GM19397 (cell line): Measurements from ENCODE around the gene AKT1S1.
"Not testable (repeated sequence)": the region's sequence is repeated elsewhere in the genome, so short reads cannot be mapped to it uniquely, and the experiment has no call there.

ENCODE experiments used
- ATAC-seq: cut with Tn5 transposase; IDR thresholded peaks from one replicate; pipeline ENCODE4 v1.9.1; 2021; ENCODE audit warnings: mild to moderate bottlenecking, moderate library complexity; ENCODE audit not compliant: unreplicated experiment

Gene AKT1S1

GRCh38 chr19:49840321-49840720 lies 36.8 kb downstream of the AKT1S1 start:
- ATAC-seq: no peak

- no peak for ATAC-seq
These were observed 37.4 kb downstream of the AKT1S1 start for GRCh38 chr19:49839713-49840112.

GRCh38 chr19:49838885-49839588 lies 38.1 kb downstream of the AKT1S1 start:
- no peak for ATAC-seq

GRCh38 chr19:49837425-49837824 lies 39.7 kb downstream of the AKT1S1 start:
- no peak for ATAC-seq

GRCh38 chr19:49837009-49837310 lies 40.2 kb downstream of the AKT1S1 start:
- ATAC-seq: no peak

GRCh38 chr19:49836176-49837008 lies 40.8 kb downstream of the AKT1S1 start:
- ATAC-seq: no peak

GRCh38 chr19:49835562-49835961 lies 41.6 kb downstream of the AKT1S1 start:
- ATAC-seq: no peak

GRCh38 chr19:49833599-49833998 lies 43.6 kb downstream of the AKT1S1 start:
- no peak for ATAC-seq

GRCh38 chr19:49832556-49832955 lies 44.6 kb downstream of the AKT1S1 start:
- ATAC-seq: no peak

GRCh38 chr19:49831592-49831991 lies 45.6 kb downstream of the AKT1S1 start:
- ATAC-seq: no peak

- ATAC-seq: no peak
These were observed 46.4 kb downstream of the AKT1S1 start for GRCh38 chr19:49830766-49831165.

- ATAC-seq: no peak
These were observed 47.4 kb downstream of the AKT1S1 start for GRCh38 chr19:49829721-49830120.

- no peak for ATAC-seq
These were observed 48.0 kb downstream of the AKT1S1 start for GRCh38 chr19:49829200-49829599.

GRCh38 chr19:49827034-49827433 lies 50.1 kb downstream of the AKT1S1 start:
- no peak for ATAC-seq

GRCh38 chr19:49824662-49825061 lies 52.5 kb downstream of the AKT1S1 start:
- no peak for ATAC-seq

GRCh38 chr19:49823472-49823871 lies 53.7 kb downstream of the AKT1S1 start:
- no peak for ATAC-seq

GRCh38 chr19:49820125-49820524 lies 57.0 kb downstream of the AKT1S1 start:
- no peak for ATAC-seq

GRCh38 chr19:49819452-49820115 lies 57.6 kb downstream of the AKT1S1 start:
- not testable (repeated sequence) for ATAC-seq
